ENCODE data around the gene TTLL11. TPM values are rescaled to one million over a fixed set of nuclear protein-coding genes. Genes with fewer than 3 reads are reported as not detected.
A peak's percentile ranks its signal among the peaks of the same experiment; 100 is the strongest.

The TTLL11 gene
- total and polyA plus RNA-seq, 2 experiments from 2014 or later, result 5.1 to 6.3 TPM

GRCh38 chr9:122091682-122092592 is 1.2 kb downstream of the TTLL11 start:
- no peak for TF ChIP-seq EZH2 (IDR thresholded peaks at IDR 0.05; ENCODE audit: insufficient read depth, poor library complexity, severe bottlenecking)
- no peak for TF ChIP-seq EZH2phosphoT487 (IDR thresholded peaks at IDR 0.05; ENCODE audit: insufficient read depth, low read depth)
- WGBS, 2 experiments (ENCODE audit: low coverage in 1 of 2, low lambda C conversion rate in 2 of 2, missing lambda C conversion rate in 2 of 2), result 31 to 46% methylated on average over 8 to 11 of the region's 11 CpGs
- in situ Hi-C loops (cut with MboI), result loop anchor here (10.0 kb wide), 1 partner anchor 253 kb away; no protein-coding TSS in a partner anchor
- Histone ChIP-seq H4K20me1 (ENCODE audit: insufficient read depth) (no peaks in the 10 kb centered on the region), H3K4me2 (ENCODE audit: unreplicated experiment) (peak overlapping the region; percentile 85), H3K79me2 (ENCODE audit: insufficient read depth) (peaks cover 43% of the 10 kb centered on the region), H3F3A (ENCODE audit: insufficient read depth) (peaks cover 17% of the 10 kb centered on the region; the same call in 1 of the 2 replicates), H3K36me3 (ENCODE audit: low read depth) (no peaks in the 10 kb centered on the region), H2AFZ (peak overlapping the region; percentile 89), H3K4me1 (ENCODE audit: insufficient read depth) (peaks cover 25% of the 10 kb centered on the region), H3K27me3 (replicated peaks; ENCODE audit: insufficient read depth) (no peaks in the 10 kb centered on the region), H3K9me3 (ENCODE audit: low read depth) (no peaks in the 10 kb centered on the region), H3K9me2 (ENCODE audit: insufficient read depth) (no peaks in the 10 kb centered on the region), H3K4me3 (peak overlapping the region; percentile 80), H3K9ac (peak overlapping the region; percentile 81), H3K27ac (no peak overlapping the region)
- no peak for DNase-seq

GRCh38 chr9:122090981-122091380 is 2.1 kb downstream of the TTLL11 start:
- H3K4me2 ChIP-seq (ENCODE audit: unreplicated experiment), result no peak overlapping the region
- H3K9ac ChIP-seq, result no peak overlapping the region
- peaks cover 25% of the 10 kb centered on the region for H3K4me1 ChIP-seq (ENCODE audit: insufficient read depth)
- H3K27ac ChIP-seq, result no peak overlapping the region
- H3K9me3 ChIP-seq (ENCODE audit: low read depth), result no peaks in the 10 kb centered on the region
- 82 to 89% methylated on average over 5 of the region's 5 CpGs for WGBS, 2 experiments (ENCODE audit: low coverage in 1 of 2, low lambda C conversion rate in 2 of 2, missing lambda C conversion rate in 2 of 2)
- H4K20me1 ChIP-seq (ENCODE audit: insufficient read depth), result peaks cover 3% of the 10 kb centered on the region; the same call in 1 of the 2 replicates
- in situ Hi-C loops (cut with MboI), result loop anchor here (10.0 kb wide), 1 partner anchor 254 kb away; no protein-coding TSS in a partner anchor
- DNase-seq, result no peak
- no peak overlapping the region for H2AFZ ChIP-seq
- no peaks in the 10 kb centered on the region for H3K9me2 ChIP-seq (ENCODE audit: insufficient read depth)
- no peaks in the 10 kb centered on the region for H3K27me3 ChIP-seq (replicated peaks; ENCODE audit: insufficient read depth)
- no peak for TF ChIP-seq EZH2phosphoT487 (IDR thresholded peaks at IDR 0.05; ENCODE audit: insufficient read depth, low read depth)
- H3K79me2 ChIP-seq (ENCODE audit: insufficient read depth), result peaks cover 52% of the 10 kb centered on the region
- no peaks in the 10 kb centered on the region for H3K36me3 ChIP-seq (ENCODE audit: low read depth)
- no peak overlapping the region for H3K4me3 ChIP-seq
- H3F3A ChIP-seq (ENCODE audit: insufficient read depth), result peaks cover 26% of the 10 kb centered on the region; the same call in 1 of the 2 replicates

GRCh38 chr9:122090287-122090883 is 2.7 kb downstream of the TTLL11 start:
- no peak for DNase-seq
- H4K20me1 ChIP-seq (ENCODE audit: insufficient read depth), result peaks cover 5% of the 10 kb centered on the region; the same call in 1 of the 2 replicates
- WGBS, 2 experiments (ENCODE audit: low coverage in 1 of 2, low lambda C conversion rate in 2 of 2, missing lambda C conversion rate in 2 of 2), result 96 to 98% methylated on average over 9 of the region's 9 CpGs
- no peaks in the 10 kb centered on the region for H3K36me3 ChIP-seq (ENCODE audit: low read depth)
- peaks cover 58% of the 10 kb centered on the region for H3K79me2 ChIP-seq (ENCODE audit: insufficient read depth)
- peaks cover 26% of the 10 kb centered on the region; the same call in 1 of the 2 replicates for H3F3A ChIP-seq (ENCODE audit: insufficient read depth)
- TF ChIP-seq EZH2 (IDR thresholded peaks at IDR 0.05; ENCODE audit: insufficient read depth, poor library complexity, severe bottlenecking) (no peak), EZH2phosphoT487 (IDR thresholded peaks at IDR 0.05; ENCODE audit: insufficient read depth, low read depth) (no peak)
- no peaks in the 10 kb centered on the region for H3K9me2 ChIP-seq (ENCODE audit: insufficient read depth)
- no peaks in the 10 kb centered on the region for H3K27me3 ChIP-seq (replicated peaks; ENCODE audit: insufficient read depth)
- H3K9me3 ChIP-seq (ENCODE audit: low read depth), result no peaks in the 10 kb centered on the region
- in situ Hi-C loops (cut with MboI), result loop anchor here (10.0 kb wide), 1 partner anchor 254 kb away; no protein-coding TSS in a partner anchor
- H3K4me3 ChIP-seq, result no peak overlapping the region
- no peak overlapping the region for H3K4me2 ChIP-seq (ENCODE audit: unreplicated experiment)
- no peak overlapping the region for H3K27ac ChIP-seq
- no peak overlapping the region for H2AFZ ChIP-seq
- H3K9ac ChIP-seq, result no peak overlapping the region
- peaks cover 25% of the 10 kb centered on the region for H3K4me1 ChIP-seq (ENCODE audit: insufficient read depth)

- in situ Hi-C loops (cut with MboI), result no loop called here
- Histone ChIP-seq H3K9me3 (ENCODE audit: low read depth) (no peaks in the 10 kb centered on the region), H3K9me2 (ENCODE audit: insufficient read depth) (no peaks in the 10 kb centered on the region), H3K4me2 (ENCODE audit: unreplicated experiment) (no peak overlapping the region), H4K20me1 (ENCODE audit: insufficient read depth) (peaks cover 5% of the 10 kb centered on the region; the same call in 1 of the 2 replicates), H3K4me1 (ENCODE audit: insufficient read depth) (peaks cover 25% of the 10 kb centered on the region), H3K9ac (no peak overlapping the region), H3K36me3 (ENCODE audit: low read depth) (no peaks in the 10 kb centered on the region), H3K27me3 (replicated peaks; ENCODE audit: insufficient read depth) (no peaks in the 10 kb centered on the region), H3K27ac (no peak overlapping the region), H2AFZ (no peak overlapping the region), H3K79me2 (ENCODE audit: insufficient read depth) (peaks cover 71% of the 10 kb centered on the region), H3F3A (ENCODE audit: insufficient read depth) (peaks cover 26% of the 10 kb centered on the region; the same call in 1 of the 2 replicates), H3K4me3 (no peak overlapping the region)
- DNase-seq, result no peak
- 58 to 62% methylated on average over 4 of the region's 4 CpGs for WGBS, 2 experiments (ENCODE audit: low coverage in 1 of 2, low lambda C conversion rate in 2 of 2, missing lambda C conversion rate in 2 of 2)
- no peak for TF ChIP-seq EZH2phosphoT487 (IDR thresholded peaks at IDR 0.05; ENCODE audit: insufficient read depth, low read depth)
- no peak for TF ChIP-seq EZH2 (IDR thresholded peaks at IDR 0.05; ENCODE audit: insufficient read depth, poor library complexity, severe bottlenecking)
Observed at GRCh38 chr9:122088880-122089706, 4.0 kb downstream of the TTLL11 start.
